ENCODE data around the gene NAA60. TPM values are rescaled to one million over a fixed set of nuclear protein-coding genes. Genes with fewer than 3 reads are reported as not detected.

NAA60 gene
- total and polyA plus RNA-seq, 8 donors: 35.9 to 54.6 (median 47.1) TPM

DNA sequence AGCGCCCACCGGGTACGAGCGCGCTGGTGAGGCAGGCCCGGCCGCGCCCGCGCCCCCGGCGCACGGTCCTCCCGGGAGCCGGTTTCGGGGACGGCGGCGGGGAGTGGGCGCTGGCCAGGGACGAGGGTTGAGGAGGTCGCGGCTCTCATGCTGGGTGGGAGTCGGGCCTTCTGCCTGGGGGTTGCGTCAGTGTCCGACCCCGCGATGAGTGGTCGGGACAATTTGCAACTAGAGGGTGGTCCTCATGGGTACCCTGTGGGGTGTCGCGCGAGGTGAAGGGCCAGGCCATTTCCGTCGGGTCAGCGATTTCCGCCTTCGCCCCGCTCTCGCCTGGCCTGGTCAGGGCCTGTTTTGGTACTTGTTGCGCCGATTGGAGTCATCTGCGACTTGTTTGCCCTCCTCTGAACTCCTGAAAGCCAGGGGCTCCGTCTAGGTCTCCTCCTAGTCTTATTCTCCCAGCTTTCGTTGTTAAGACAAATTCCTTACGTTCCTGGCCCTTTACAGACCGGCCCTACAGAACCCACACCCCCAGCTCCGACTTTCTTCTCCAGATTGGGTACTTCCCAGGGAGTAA, 14.9 kb downstream of the NAA60 start:
- intact Hi-C loops (cut with DNase I): no loop called here
- Histone ChIP-seq H3K4me1 (peaks cover 30 to 58% of the 10 kb centered on the region in 2 donors), H3K27ac (peak overlapping the region; percentile 95 to 96), H3K9me3 (no peaks in the 10 kb centered on the region), H3K27me3 (no peaks in the 10 kb centered on the region), H3K36me3 (no peaks in the 10 kb centered on the region), H3K4me3 (peak overlapping the region; percentile 87)
- ATAC-seq: peak; percentile 4
- peak in 2 of 4 donors; percentile 38 to 84 for DNase-seq
- TF ChIP-seq, protein P1, sequence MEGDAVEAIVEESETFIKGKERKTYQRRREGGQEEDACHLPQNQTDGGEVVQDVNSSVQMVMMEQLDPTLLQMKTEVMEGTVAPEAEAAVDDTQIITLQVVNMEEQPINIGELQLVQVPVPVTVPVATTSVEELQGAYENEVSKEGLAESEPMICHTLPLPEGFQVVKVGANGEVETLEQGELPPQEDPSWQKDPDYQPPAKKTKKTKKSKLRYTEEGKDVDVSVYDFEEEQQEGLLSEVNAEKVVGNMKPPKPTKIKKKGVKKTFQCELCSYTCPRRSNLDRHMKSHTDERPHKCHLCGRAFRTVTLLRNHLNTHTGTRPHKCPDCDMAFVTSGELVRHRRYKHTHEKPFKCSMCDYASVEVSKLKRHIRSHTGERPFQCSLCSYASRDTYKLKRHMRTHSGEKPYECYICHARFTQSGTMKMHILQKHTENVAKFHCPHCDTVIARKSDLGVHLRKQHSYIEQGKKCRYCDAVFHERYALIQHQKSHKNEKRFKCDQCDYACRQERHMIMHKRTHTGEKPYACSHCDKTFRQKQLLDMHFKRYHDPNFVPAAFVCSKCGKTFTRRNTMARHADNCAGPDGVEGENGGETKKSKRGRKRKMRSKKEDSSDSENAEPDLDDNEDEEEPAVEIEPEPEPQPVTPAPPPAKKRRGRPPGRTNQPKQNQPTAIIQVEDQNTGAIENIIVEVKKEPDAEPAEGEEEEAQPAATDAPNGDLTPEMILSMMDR (IDR thresholded peaks at IDR 0.05): no peak

DNA sequence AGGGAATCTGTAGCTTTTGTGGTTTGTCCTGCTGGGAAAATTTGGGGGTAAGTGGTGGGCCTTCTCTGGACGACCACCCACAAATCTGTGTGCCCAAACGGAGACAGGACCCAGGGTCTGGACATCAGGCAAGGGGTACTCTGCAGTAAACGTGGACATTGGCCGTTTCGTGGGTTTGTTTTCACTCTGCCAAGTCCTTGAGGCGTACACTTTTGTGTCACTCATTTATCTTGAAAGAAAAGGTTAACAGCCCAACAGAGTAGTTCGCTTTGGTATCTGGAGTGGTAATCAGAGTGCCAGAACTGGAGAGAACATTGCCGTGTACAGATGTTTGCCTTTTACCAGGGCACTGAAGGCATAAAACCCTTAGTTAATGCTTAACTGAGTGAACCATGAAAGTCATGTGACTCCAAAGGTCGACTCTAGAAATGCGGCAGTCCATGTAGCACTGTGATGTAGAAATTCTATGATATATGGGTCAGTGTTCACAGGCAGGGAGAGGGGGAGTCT, 15.4 kb downstream of the NAA60 start:
- no peaks in the 10 kb centered on the region for H3K36me3 ChIP-seq
- TF ChIP-seq, protein P1 (IDR thresholded peaks at IDR 0.05): no peak
- H3K27ac ChIP-seq: peak overlapping the region; percentile 95 to 96
- no peaks in the 10 kb centered on the region for H3K9me3 ChIP-seq
- intact Hi-C loops (cut with DNase I): no loop called here
- DNase-seq (peak in 2 of 4 donors; percentile 11 to 47), ATAC-seq (peak; percentile 58)
- no peaks in the 10 kb centered on the region for H3K27me3 ChIP-seq
- peak overlapping the region; percentile 87 for H3K4me3 ChIP-seq
- peaks cover 30 to 62% of the 10 kb centered on the region in 2 donors for H3K4me1 ChIP-seq

- Histone ChIP-seq H3K36me3 (no peaks in the 10 kb centered on the region), H3K9me3 (no peaks in the 10 kb centered on the region), H3K4me3 (peak overlapping the region in 1 of 2 donors; percentile 87), H3K4me1 (peaks cover 30 to 68% of the 10 kb centered on the region in 2 donors), H3K27ac (peak overlapping the region; percentile 28 to 95), H3K27me3 (no peaks in the 10 kb centered on the region)
- TF ChIP-seq, protein P1 (IDR thresholded peaks at IDR 0.05): no peak
- intact Hi-C loops (cut with DNase I): no loop called here
- no peak for DNase-seq
- ATAC-seq: peak; percentile 4
Observed at GRCh38 chr16:3459401-3460090, 16.1 kb downstream of the NAA60 start.

GRCh38 chr16:3460121-3460520, 16.6 kb downstream of the NAA60 start:
- Histone ChIP-seq H3K9me3 (no peaks in the 10 kb centered on the region), H3K36me3 (no peaks in the 10 kb centered on the region), H3K4me1 (peaks cover 30 to 73% of the 10 kb centered on the region in 2 donors), H3K27me3 (no peaks in the 10 kb centered on the region), H3K27ac (no peak overlapping the region), H3K4me3 (no peak overlapping the region)
- intact Hi-C loops (cut with DNase I): no loop called here
- ATAC-seq (no peak), DNase-seq (no peak)
- TF ChIP-seq, protein P1 (IDR thresholded peaks at IDR 0.05): no peak

DNA sequence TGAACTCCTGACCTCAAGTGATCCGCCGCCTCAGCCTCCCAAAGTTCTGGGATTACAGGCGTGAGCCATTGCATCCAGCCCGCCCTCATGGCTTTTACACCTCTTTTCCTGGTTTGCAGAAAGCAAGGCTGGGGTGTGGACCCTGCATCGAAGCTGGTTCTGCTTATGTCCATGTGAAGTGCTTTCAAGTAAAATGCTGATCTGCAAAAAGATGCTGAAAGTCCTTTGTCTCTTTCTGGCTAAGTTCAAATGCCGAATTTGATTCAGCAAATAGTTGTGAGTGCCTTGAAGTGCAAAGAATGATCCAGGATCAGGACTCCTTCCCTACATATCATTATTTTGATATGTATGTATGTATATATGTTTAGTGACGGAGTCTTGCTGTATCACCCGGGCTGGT, 17.1 kb downstream of the NAA60 start:
- H3K27ac ChIP-seq: peak overlapping the region in 1 of 2 donors; percentile 5
- intact Hi-C loops (cut with DNase I): no loop called here
- H3K27me3 ChIP-seq: no peaks in the 10 kb centered on the region
- H3K36me3 ChIP-seq: peaks cover 0 to 4% of the 10 kb centered on the region in 2 donors
- H3K4me1 ChIP-seq: peaks cover 30 to 73% of the 10 kb centered on the region in 2 donors
- DNase-seq: no peak
- TF ChIP-seq, protein P1 (IDR thresholded peaks at IDR 0.05): no peak
- ATAC-seq: no peak
- H3K9me3 ChIP-seq: no peaks in the 10 kb centered on the region
- no peak overlapping the region for H3K4me3 ChIP-seq
